ENCODE results near the gene CMTM3.

CMTM3 gene

DNA sequence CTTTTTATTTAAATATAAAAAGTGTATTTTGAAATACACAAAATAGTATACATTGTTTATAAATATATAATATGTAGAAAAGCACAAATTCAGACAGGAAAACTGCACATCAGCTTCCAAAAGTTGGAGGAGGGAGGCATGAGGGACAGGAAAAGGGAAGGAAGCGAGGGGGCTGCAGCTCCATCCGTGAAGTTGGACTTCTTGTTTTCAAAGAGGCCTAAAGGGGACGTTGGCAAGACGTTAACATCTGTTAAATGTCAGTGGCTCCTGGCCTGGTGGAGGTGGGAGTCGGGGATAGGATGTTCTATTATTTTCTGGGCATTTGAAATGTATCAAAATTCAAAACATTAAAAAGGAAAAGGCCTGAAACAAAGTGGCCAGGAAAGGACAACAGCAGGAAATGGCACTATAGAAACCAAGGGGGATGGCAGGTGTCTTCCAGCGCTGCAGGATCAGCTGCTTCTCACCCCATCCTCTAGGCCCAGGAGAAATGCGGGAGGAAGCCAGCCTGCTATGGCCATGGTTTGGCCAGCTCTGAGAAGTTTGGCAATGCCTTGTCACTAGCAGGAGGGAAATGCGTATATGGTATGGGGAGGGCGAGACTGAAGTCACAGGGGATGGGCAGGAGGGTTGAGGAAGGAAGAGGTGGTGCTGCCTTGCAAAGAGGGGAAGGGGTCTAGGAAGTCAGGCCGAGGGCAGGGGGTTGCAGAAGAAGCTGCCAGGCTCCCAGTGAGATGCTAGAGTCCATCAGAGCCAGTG lies 18.8 kb upstream of the CMTM3 start:
- TF ChIP-seq, protein P1, sequence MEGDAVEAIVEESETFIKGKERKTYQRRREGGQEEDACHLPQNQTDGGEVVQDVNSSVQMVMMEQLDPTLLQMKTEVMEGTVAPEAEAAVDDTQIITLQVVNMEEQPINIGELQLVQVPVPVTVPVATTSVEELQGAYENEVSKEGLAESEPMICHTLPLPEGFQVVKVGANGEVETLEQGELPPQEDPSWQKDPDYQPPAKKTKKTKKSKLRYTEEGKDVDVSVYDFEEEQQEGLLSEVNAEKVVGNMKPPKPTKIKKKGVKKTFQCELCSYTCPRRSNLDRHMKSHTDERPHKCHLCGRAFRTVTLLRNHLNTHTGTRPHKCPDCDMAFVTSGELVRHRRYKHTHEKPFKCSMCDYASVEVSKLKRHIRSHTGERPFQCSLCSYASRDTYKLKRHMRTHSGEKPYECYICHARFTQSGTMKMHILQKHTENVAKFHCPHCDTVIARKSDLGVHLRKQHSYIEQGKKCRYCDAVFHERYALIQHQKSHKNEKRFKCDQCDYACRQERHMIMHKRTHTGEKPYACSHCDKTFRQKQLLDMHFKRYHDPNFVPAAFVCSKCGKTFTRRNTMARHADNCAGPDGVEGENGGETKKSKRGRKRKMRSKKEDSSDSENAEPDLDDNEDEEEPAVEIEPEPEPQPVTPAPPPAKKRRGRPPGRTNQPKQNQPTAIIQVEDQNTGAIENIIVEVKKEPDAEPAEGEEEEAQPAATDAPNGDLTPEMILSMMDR (IDR thresholded peaks at IDR 0.05; ENCODE audit: borderline replicate concordance, insufficient read depth, low read depth, low read length) = no peak
- H3K4me3 ChIP-seq (ENCODE audit: low read depth, low read length) = no peak overlapping the region

DNA sequence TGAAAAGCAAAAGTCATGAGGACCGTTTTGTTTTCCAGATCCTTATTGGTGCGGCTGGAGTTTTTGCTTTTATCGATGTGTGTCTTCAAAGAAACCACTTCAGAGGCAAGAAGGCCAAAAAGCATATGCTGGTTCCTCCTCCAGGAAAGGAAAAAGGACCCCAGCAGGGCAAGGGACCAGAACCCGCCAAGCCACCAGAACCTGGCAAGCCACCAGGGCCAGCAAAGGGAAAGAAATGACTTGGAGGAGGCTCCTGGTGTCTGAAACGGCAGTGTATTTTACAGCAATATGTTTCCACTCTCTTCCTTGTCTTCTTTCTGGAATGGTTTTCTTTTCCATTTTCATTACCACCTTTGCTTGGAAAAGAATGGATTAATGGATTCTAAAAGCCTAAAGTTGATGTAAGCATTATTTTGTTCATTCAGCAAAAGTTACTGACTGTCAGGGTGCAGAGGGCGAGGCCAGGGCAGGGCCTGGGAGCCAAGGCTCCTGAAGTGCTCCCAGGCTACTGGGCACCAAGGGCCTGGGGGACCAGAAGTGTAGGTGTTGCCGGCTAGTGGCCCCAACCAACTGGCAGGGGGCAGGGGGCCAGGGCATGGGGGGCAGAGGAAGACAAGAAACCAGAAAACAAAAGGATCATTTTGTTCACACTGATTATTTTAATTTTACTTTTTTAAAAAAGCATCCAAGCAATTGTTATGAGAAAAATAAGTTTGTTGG lies 16.5 kb upstream of the CMTM3 start:
- TF ChIP-seq, protein P1 (IDR thresholded peaks at IDR 0.05; ENCODE audit: borderline replicate concordance, insufficient read depth, low read depth, low read length) = no peak
- H3K4me3 ChIP-seq (ENCODE audit: low read depth, low read length) = no peak overlapping the region

DNA sequence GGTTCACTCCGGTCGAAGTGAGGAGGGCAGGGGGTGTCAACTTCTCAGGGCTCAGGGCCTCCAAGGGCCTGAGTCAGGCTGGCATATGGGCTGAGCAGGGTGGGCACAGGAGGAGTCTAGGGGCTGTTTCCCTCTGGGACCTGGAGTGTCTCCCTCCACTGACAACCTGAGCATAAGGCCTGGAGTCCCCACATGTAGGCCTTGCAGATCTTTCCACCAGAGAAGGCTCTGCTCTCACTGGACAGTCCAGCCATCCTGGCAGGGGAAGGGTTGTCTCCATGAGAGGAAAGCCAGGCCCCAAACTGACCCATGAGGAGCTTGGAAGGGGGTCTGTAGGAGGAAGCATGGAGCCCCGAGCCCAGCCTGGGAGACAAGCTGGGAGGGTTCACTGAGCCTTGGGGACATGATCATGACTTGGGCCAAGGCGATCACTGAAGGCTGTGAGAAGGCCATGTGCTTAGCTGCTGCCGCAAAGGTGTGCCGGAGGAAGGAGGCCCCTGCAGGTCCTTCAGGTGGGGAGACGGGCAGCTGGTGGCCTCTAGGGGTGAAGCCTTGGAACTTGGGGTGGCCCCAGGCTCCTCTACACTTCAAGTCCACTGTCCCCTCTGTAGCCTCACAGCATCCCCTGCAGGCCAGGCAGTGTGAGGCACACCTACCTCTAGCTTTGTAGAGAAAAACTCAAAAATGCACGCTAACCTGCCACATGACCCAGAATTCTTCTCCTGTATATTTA lies 15.4 kb upstream of the CMTM3 start:
- TF ChIP-seq, protein P1 (IDR thresholded peaks at IDR 0.05; ENCODE audit: borderline replicate concordance, insufficient read depth, low read depth, low read length) = peak; percentile 98

DNA sequence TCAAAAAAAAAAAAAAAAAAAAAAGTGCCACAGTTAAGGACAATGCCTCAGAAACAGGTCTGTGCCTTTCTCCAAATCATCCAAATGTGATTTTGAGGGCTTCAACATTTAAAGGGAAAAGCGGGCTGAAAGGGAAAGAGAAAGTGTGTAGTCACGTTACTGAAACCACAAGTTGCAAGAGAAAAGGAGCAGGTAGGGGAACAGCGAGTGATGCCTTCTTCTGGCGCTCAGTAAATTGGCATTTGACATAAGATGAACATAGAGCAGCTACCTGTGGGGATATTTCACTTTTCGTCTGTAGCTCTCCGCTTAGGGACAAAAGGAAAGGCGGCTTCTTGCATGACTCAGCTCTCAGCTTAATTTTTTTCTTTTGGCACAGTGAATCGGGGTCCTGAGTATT lies 14.2 kb upstream of the CMTM3 start:
- TF ChIP-seq, protein P1 (IDR thresholded peaks at IDR 0.05; ENCODE audit: borderline replicate concordance, insufficient read depth, low read depth, low read length) = no peak
- no peak overlapping the region for H3K4me3 ChIP-seq (ENCODE audit: low read depth, low read length)

More for the DNA sequence above, 15.4 kb upstream of the CMTM3 start:
- H3K4me3 ChIP-seq (ENCODE audit: low read depth, low read length) = no peak overlapping the region

DNA sequence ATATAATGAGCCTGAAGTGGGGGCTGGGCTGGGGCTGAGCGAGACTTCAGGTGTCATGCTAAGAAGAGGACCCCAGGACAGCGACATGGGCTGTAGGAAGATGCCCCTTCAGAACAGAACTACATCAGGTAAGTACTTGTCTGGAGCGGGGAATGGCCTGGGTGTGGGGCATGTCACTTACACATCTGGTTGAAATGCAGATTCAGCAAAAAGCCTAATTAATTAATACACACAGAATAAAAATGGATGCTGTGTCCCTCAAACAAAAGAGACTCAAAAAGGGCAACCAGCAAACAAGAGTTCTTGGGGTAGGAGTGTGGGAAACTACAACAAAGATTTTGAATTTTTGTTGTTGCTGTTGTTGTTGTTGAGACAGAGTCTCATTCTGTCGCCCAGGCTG lies 13.5 kb upstream of the CMTM3 start:
- TF ChIP-seq, protein P1 (IDR thresholded peaks at IDR 0.05; ENCODE audit: borderline replicate concordance, insufficient read depth, low read depth, low read length) = no peak
- no peak overlapping the region for H3K4me3 ChIP-seq (ENCODE audit: low read depth, low read length)

DNA sequence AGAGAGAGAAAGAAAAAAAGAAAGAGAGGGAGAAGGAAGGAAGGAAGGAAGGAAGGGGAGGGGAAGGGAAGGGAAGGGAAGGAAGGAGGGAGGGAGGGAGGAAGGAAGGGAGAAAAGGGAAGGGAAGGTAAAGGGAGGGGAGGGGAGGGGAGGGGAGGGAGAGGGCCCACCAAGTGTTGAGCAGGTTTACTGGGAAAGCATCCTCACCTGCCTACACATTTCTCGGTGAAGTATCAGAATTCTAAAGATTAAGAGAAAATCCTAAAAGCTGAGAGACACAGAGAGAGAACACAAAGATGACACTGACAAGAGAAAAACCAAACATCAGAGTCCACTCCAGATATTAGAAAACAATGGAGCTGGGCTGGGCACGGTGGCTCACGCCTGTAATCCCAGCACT lies 12.3 kb upstream of the CMTM3 start:
- TF ChIP-seq, protein P1 (IDR thresholded peaks at IDR 0.05; ENCODE audit: borderline replicate concordance, insufficient read depth, low read depth, low read length) = no peak
- H3K4me3 ChIP-seq (ENCODE audit: low read depth, low read length) = no peak overlapping the region
